ENCODE data around the gene GLOD4. TPM values are rescaled to one million over a fixed set of nuclear protein-coding genes. Genes with fewer than 3 reads are reported as not detected.
"Not testable (repeated sequence)": the region's sequence is repeated elsewhere in the genome, so short reads cannot be mapped to it uniquely, and the experiment has no call there.

GLOD4 gene
- total RNA-seq, 1 donor from 2014 or later: 63.2 TPM

GRCh38 chr17:812638-813204, 30.6 kb upstream of the GLOD4 start:
- ATAC-seq: peak in 1 of 2 donors; percentile 25

GRCh38 chr17:811051-811784, 29.1 kb upstream of the GLOD4 start:
- intact Hi-C loops (cut with DNase I): no loop called here
- no peak for DNase-seq

More at GRCh38 chr17:812638-813204, 30.6 kb upstream of the GLOD4 start:
- TF ChIP-seq CTCF (IDR thresholded peaks at IDR 0.05): no peak
- DNase-seq: no peak
- intact Hi-C loops (cut with DNase I): no loop called here
- H3K36me3 ChIP-seq: peaks cover 38% of the 10 kb centered on the region
- H3K27me3 ChIP-seq (ENCODE audit: low read depth): no peaks in the 10 kb centered on the region
- no peak overlapping the region for H3K4me3 ChIP-seq
- H3K4me1 ChIP-seq: no peaks in the 10 kb centered on the region
- H3K9me3 ChIP-seq: no peaks in the 10 kb centered on the region
- no peak overlapping the region for H3K27ac ChIP-seq

GRCh38 chr17:807523-808294, 25.6 kb upstream of the GLOD4 start:
- intact Hi-C loops (cut with DNase I): no loop called here
- H3K36me3 ChIP-seq: peaks cover 22% of the 10 kb centered on the region

More at GRCh38 chr17:811051-811784, 29.1 kb upstream of the GLOD4 start:
- no peak for TF ChIP-seq CTCF (IDR thresholded peaks at IDR 0.05)
- no peaks in the 10 kb centered on the region for H3K9me3 ChIP-seq
- H3K36me3 ChIP-seq: peaks cover 29% of the 10 kb centered on the region
- no peak for ATAC-seq
- no peaks in the 10 kb centered on the region for H3K4me1 ChIP-seq
- H3K27ac ChIP-seq: no peak overlapping the region
- no peak overlapping the region for H3K4me3 ChIP-seq
- no peaks in the 10 kb centered on the region for H3K27me3 ChIP-seq (ENCODE audit: low read depth)

DNA sequence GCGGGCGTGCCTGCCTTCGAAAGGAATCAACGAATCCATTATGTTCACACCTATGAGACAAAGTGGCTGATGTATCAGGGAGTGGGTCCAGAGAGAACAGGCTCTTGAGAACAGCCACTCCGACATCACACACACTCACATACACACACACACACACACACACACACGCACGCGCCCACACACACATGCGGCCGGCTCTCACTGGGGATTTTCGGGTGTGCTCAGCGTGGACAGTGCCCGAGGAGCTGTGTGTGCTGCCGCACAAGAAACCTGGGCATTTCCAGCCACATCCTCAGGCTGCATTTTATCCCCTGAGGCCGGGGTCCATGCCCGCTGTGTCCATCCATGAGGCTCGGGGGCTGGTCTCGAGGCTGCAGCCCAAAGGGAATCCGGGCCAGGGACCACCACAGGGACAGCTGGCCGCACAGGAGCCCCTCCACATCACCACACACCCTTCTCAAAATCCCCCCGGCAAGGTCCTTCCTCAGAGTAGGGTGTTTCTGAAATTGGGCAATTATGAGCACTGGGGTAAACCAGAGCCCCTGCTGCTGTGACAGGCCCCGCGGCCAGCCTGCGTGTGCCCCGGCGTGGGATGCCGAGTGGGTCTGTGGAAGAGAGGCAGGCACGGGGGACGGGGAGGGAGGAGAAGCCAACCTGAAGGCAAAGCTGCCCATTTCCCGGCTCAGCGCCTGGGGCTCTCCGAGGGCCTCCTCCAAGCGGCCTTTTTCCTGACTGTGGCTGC, 24.9 kb upstream of the GLOD4 start:
- no peak for TF ChIP-seq CTCF (IDR thresholded peaks at IDR 0.05)
- DNase-seq (no peak), ATAC-seq (no peak)
- Histone ChIP-seq H3K27me3 (ENCODE audit: low read depth) (no peaks in the 10 kb centered on the region), H3K4me1 (no peaks in the 10 kb centered on the region), H3K36me3 (peaks cover 28% of the 10 kb centered on the region), H3K27ac (no peak overlapping the region), H3K9me3 (no peaks in the 10 kb centered on the region), H3K4me3 (no peak overlapping the region)
- intact Hi-C loops (cut with DNase I): no loop called here

More at GRCh38 chr17:807523-808294, 25.6 kb upstream of the GLOD4 start:
- Histone ChIP-seq H3K4me1 (no peaks in the 10 kb centered on the region), H3K27me3 (ENCODE audit: low read depth) (no peaks in the 10 kb centered on the region), H3K9me3 (no peaks in the 10 kb centered on the region), H3K4me3 (no peak overlapping the region), H3K27ac (no peak overlapping the region)
- ATAC-seq (no peak), DNase-seq (no peak)
- no peak for TF ChIP-seq CTCF (IDR thresholded peaks at IDR 0.05)

GRCh38 chr17:806346-806745, 24.3 kb upstream of the GLOD4 start:
- DNase-seq (no peak), ATAC-seq (no peak)
- H3K27ac ChIP-seq: no peak overlapping the region
- no peaks in the 10 kb centered on the region for H3K9me3 ChIP-seq
- H3K27me3 ChIP-seq (ENCODE audit: low read depth): no peaks in the 10 kb centered on the region
- intact Hi-C loops (cut with DNase I): no loop called here
- TF ChIP-seq CTCF (IDR thresholded peaks at IDR 0.05): no peak
- H3K36me3 ChIP-seq: peaks cover 28% of the 10 kb centered on the region
- H3K4me1 ChIP-seq: no peaks in the 10 kb centered on the region
- no peak overlapping the region for H3K4me3 ChIP-seq

GRCh38 chr17:805886-806285, 23.8 kb upstream of the GLOD4 start:
- intact Hi-C loops (cut with DNase I); DNase-seq; H3K27me3 ChIP-seq (ENCODE audit: low read depth); H3K4me1 ChIP-seq; H3K4me3 ChIP-seq; H3K9me3 ChIP-seq; ATAC-seq; H3K27ac ChIP-seq: not testable (repeated sequence)
- H3K36me3 ChIP-seq: peaks cover 28% of the 10 kb centered on the region

Data from lower lobe of right lung (tissue), 2 donors.